DMS153 (cell line): ENCODE data around the gene C1QTNF3.

ENCODE experiments used
- DNase-seq: peaks from one replicate; lab custom pipeline; 2025; lab: John Stamatoyannopoulos, UW

C1QTNF3 gene

GRCh38 chr5:33999978-34000377 lies 43.0 kb downstream of the C1QTNF3 start:
- no peak for DNase-seq

GRCh38 chr5:33997331-33997983 lies 45.6 kb downstream of the C1QTNF3 start:
- DNase-seq = peak; percentile 94

- DNase-seq = no peak
Observed at GRCh38 chr5:33995865-33996264, 47.1 kb downstream of the C1QTNF3 start.

- DNase-seq = no peak
Observed at GRCh38 chr5:33994845-33995244, 48.2 kb downstream of the C1QTNF3 start.

GRCh38 chr5:33992864-33993263 lies 50.1 kb downstream of the C1QTNF3 start:
- no peak for DNase-seq

GRCh38 chr5:33985447-33985846 lies 57.6 kb downstream of the C1QTNF3 start:
- DNase-seq = no peak

- no peak for DNase-seq
Observed at GRCh38 chr5:33984671-33985124, 58.3 kb downstream of the C1QTNF3 start, which contains the start of gene SLC45A2. Gene SLC45A2 (minus strand): TSS chr5:33984693. CDS start chr5:33984583, 110 bp downstream.

- DNase-seq = no peak
Observed at GRCh38 chr5:33984178-33984577, 58.8 kb downstream of the C1QTNF3 start.

- DNase-seq = no peak
Observed at GRCh38 chr5:33981408-33982162, 61.4 kb downstream of the C1QTNF3 start.

GRCh38 chr5:33980030-33980429 lies 63.0 kb downstream of the C1QTNF3 start:
- DNase-seq = no peak

- DNase-seq = no peak
Observed at GRCh38 chr5:33978306-33978705, 64.7 kb downstream of the C1QTNF3 start.

GRCh38 chr5:33976307-33976706 lies 66.7 kb downstream of the C1QTNF3 start:
- DNase-seq = no peak

- no peak for DNase-seq
Observed at GRCh38 chr5:33975852-33976251, 67.2 kb downstream of the C1QTNF3 start.

GRCh38 chr5:33973271-33973670 lies 69.7 kb downstream of the C1QTNF3 start:
- no peak for DNase-seq

GRCh38 chr5:33969572-33970452 lies 73.2 kb downstream of the C1QTNF3 start:
- peak; percentile 46 for DNase-seq

- DNase-seq = no peak
Observed at GRCh38 chr5:33968211-33969005, 74.6 kb downstream of the C1QTNF3 start.
